GM06990 (cell line): ENCODE measurements around the gene RIC1.

ENCODE experiments used
- DNase-seq: peaks from one replicate; pipeline ENCODE4 v3.0.0-alpha.2; 2011; ENCODE audit not compliant: insufficient read length; ENCODE audit errors: extremely low read depth
- H3K27me3 ChIP-seq: replicated peaks from 2 replicates; pipeline ENCODE4 v1.6.0; 2011; ENCODE audit warnings: low read length; ENCODE audit not compliant: control insufficient read depth, insufficient read depth
- H3K36me3 ChIP-seq: 2 replicates; pipeline ENCODE4 v1.5.1; 2011; ENCODE audit warnings: low read length; ENCODE audit not compliant: control insufficient read depth, insufficient read depth
- H3K4me3 ChIP-seq: replicated peaks from 2 replicates; pipeline ENCODE4 v1.5.1; 2011; ENCODE audit warnings: low read depth, mild to moderate bottlenecking, control low read depth, low read length
- CTCF ChIP-seq: IDR thresholded peaks from 2 replicates; pipeline ENCODE4 v1.5.1; 2011; ENCODE audit warnings: low read length, control low read depth, mild to moderate bottlenecking, inconsistent platforms; ENCODE audit not compliant: insufficient read depth, poor library complexity, severe bottlenecking

The RIC1 gene

DNA sequence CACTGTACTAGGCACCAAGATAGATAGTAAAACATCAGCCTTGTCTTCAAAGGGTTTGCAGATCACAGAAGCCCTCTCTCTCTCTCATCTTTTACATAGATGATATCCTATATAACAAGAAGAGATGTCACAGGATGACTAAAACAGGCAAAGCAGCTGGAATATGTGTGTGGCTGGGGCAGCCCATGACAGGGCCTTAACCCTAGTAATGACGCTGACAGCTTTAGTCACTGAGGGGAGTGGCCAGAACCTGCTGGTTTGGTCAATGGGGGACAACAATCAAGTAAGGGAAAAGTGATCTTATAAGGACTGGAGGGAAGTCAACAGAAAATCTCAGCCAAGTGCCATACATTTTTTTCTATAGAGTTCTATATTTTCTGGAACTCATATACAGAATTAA lies 41.9 kb upstream of the RIC1 start:
- H3K27me3 ChIP-seq = no peaks in the 10 kb centered on the region
- no peak overlapping the region for H3K4me3 ChIP-seq
- no peak for DNase-seq
- H3K36me3 ChIP-seq = no peaks in the 10 kb centered on the region
- no peak for TF ChIP-seq CTCF

DNA sequence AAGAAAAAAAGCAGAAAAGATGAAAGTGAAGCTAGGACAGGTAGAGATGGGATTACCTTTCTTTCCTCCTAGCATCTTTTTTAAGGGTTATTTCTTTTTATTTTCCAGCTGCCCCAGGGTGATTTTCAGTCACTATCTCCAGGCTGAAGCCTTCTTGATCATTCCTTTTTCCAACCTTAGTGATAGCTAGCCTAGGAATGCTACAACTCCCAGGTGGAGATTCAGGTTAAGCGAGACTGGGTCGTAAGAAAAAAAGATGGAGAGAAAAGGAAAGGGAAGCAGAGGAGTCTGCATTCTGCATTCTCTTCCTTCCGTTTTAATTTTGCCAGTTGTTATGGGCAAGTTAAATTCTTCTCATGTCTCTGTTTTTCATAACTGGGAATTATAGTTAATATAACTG lies 36.7 kb upstream of the RIC1 start:
- no peak for TF ChIP-seq CTCF
- no peak for DNase-seq
- Histone ChIP-seq H3K36me3 (no peaks in the 10 kb centered on the region), H3K4me3 (no peak overlapping the region), H3K27me3 (no peaks in the 10 kb centered on the region)

- Histone ChIP-seq H3K36me3 (no peaks in the 10 kb centered on the region), H3K27me3 (no peaks in the 10 kb centered on the region), H3K4me3 (no peak overlapping the region)
- TF ChIP-seq CTCF = no peak
- no peak for DNase-seq
Observed at GRCh38 chr9:5592904-5593303, 36.0 kb upstream of the RIC1 start.

DNA sequence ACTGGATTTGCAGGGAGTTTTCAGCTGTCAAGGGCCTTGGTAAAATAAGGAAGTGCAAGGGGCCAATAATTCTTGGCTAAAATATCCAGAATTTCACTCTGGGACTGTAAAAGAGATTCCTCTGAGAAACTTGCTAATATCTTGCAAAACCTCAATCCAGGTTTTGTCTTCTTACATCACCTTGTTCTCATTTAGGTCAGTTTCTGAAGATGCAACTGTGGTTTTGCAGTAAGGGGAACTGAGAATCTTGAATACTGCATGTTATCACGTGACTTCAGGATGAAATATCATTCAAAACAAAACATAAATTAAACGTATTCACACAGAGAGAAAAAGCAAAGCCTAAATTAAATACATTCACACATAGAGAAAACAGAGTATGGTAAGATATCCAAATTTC lies 35.0 kb upstream of the RIC1 start:
- H3K36me3 ChIP-seq = no peaks in the 10 kb centered on the region
- no peak overlapping the region for H3K4me3 ChIP-seq
- peak; percentile 83 for DNase-seq
- no peaks in the 10 kb centered on the region for H3K27me3 ChIP-seq
- TF ChIP-seq CTCF = no peak

GRCh38 chr9:5596173-5596572 lies 32.7 kb upstream of the RIC1 start:
- no peak overlapping the region for H3K4me3 ChIP-seq
- no peaks in the 10 kb centered on the region for H3K27me3 ChIP-seq
- no peaks in the 10 kb centered on the region for H3K36me3 ChIP-seq
- no peak for DNase-seq
- no peak for TF ChIP-seq CTCF
